Right atrium auricular region (tissue), 2 donors: ENCODE measurements around the gene LPP. TPM values are rescaled to one million over a fixed set of nuclear protein-coding genes. Genes with fewer than 3 reads are reported as not detected.

Source experiments
- DNase-seq: peaks from one replicate; pipeline ENCODE4 v3.0.0-alpha.2; 2019; ENCODE audit warnings: low spot score
- H3K27ac ChIP-seq, 2 donors: fragments of 200-600 bp; sonication (generic); 1 replicate in 1 of 2; 2 replicates in 1 of 2; pipeline ENCODE4 v1.5.1; 2016 to 2019
- H3K27me3 ChIP-seq, 2 donors: fragments of 200-600 bp; sonication (generic); one replicate each; pipeline versions ENCODE4 v1.5.1 to v1.6.0; 2017 to 2019
- H3K36me3 ChIP-seq: fragments of 200-600 bp; sonication (generic); one replicate; pipeline ENCODE4 v1.5.1; 2016
- H3K4me1 ChIP-seq, 2 donors: fragments of 200-600 bp; sonication (generic); one replicate each; pipeline versions ENCODE4 v1.5.1 to v1.6.0; 2017 to 2019
- H3K4me3 ChIP-seq, 2 donors: fragments of 200-600 bp; sonication (generic); 1 replicate in 1 of 2; 2 replicates in 1 of 2; pipeline ENCODE4 v1.5.1; 2017 to 2019; ENCODE audit warnings: mild to moderate bottlenecking in 1 of 2, moderate library complexity in 1 of 2
- H3K9me3 ChIP-seq, 2 donors: fragments of 200-600 bp; sonication (generic); one replicate each; pipeline ENCODE4 v1.5.1; 2019
- CTCF ChIP-seq, 2 donors: fragments of 200-600 bp; sonication (generic); IDR thresholded peaks; one replicate each; pipeline ENCODE4 v1.5.1; 2019; ENCODE audit warnings: antibody characterized with exemption in 2 of 2
- total RNA-seq, 2 donors: library from RNA; depleted of rRNA; stranded (reverse); fragments of >200 nt; gene quantifications; one replicate each; pipeline ENCODE4 v1.1.0, GENCODE V29; 2016

Gene LPP
- total RNA-seq, 2 donors from 2014 or later: 117 to 186 TPM

GRCh38 chr3:188488801-188489200 lies 334.8 kb downstream of the LPP start:
- no peak for TF ChIP-seq CTCF (IDR thresholded peaks at IDR 0.05)
- H3K4me3 ChIP-seq: no peak overlapping the region
- H3K4me1 ChIP-seq: peaks cover 0 to 10% of the 10 kb centered on the region in 2 donors
- no peak overlapping the region for H3K27ac ChIP-seq
- H3K27me3 ChIP-seq: no peaks in the 10 kb centered on the region
- H3K9me3 ChIP-seq: no peaks in the 10 kb centered on the region
- no peak for DNase-seq
- peaks cover 15% of the 10 kb centered on the region for H3K36me3 ChIP-seq

- H3K36me3 ChIP-seq: peaks cover 5% of the 10 kb centered on the region
- H3K4me1 ChIP-seq: peaks cover 0 to 10% of the 10 kb centered on the region in 2 donors
- no peak overlapping the region for H3K4me3 ChIP-seq
- no peak for TF ChIP-seq CTCF (IDR thresholded peaks at IDR 0.05)
- no peak for DNase-seq
- no peaks in the 10 kb centered on the region for H3K27me3 ChIP-seq
- H3K27ac ChIP-seq: no peak overlapping the region
- no peaks in the 10 kb centered on the region for H3K9me3 ChIP-seq
Observed at GRCh38 chr3:188489639-188490405, 335.9 kb downstream of the LPP start.

GRCh38 chr3:188490416-188490815 lies 336.5 kb downstream of the LPP start:
- DNase-seq: no peak
- no peak for TF ChIP-seq CTCF (IDR thresholded peaks at IDR 0.05)
- H3K4me1 ChIP-seq: peaks cover 0 to 10% of the 10 kb centered on the region in 2 donors
- H3K27me3 ChIP-seq: no peaks in the 10 kb centered on the region
- H3K9me3 ChIP-seq: no peaks in the 10 kb centered on the region
- H3K27ac ChIP-seq: no peak overlapping the region
- no peaks in the 10 kb centered on the region for H3K36me3 ChIP-seq
- no peak overlapping the region for H3K4me3 ChIP-seq

GRCh38 chr3:188491276-188491687 lies 337.3 kb downstream of the LPP start:
- no peak for DNase-seq
- Histone ChIP-seq H3K27ac (peak overlapping the region in 1 of 2 donors; percentile 19), H3K4me3 (no peak overlapping the region), H3K4me1 (peaks cover 0 to 10% of the 10 kb centered on the region in 2 donors), H3K36me3 (no peaks in the 10 kb centered on the region), H3K27me3 (no peaks in the 10 kb centered on the region), H3K9me3 (no peaks in the 10 kb centered on the region)
- TF ChIP-seq CTCF (IDR thresholded peaks at IDR 0.05): no peak

- H3K4me3 ChIP-seq: no peak overlapping the region
- H3K27ac ChIP-seq: no peak overlapping the region
- no peaks in the 10 kb centered on the region for H3K9me3 ChIP-seq
- no peak for DNase-seq
- TF ChIP-seq CTCF (IDR thresholded peaks at IDR 0.05): no peak
- no peaks in the 10 kb centered on the region for H3K27me3 ChIP-seq
- no peaks in the 10 kb centered on the region for H3K36me3 ChIP-seq
- H3K4me1 ChIP-seq: peaks cover 0 to 3% of the 10 kb centered on the region in 2 donors
Observed at GRCh38 chr3:188496390-188496789, 342.4 kb downstream of the LPP start.

- H3K27ac ChIP-seq: no peak overlapping the region
- no peaks in the 10 kb centered on the region for H3K9me3 ChIP-seq
- no peaks in the 10 kb centered on the region for H3K27me3 ChIP-seq
- no peaks in the 10 kb centered on the region for H3K36me3 ChIP-seq
- no peak overlapping the region for H3K4me3 ChIP-seq
- DNase-seq: no peak
- TF ChIP-seq CTCF (IDR thresholded peaks at IDR 0.05): no peak
- no peaks in the 10 kb centered on the region for H3K4me1 ChIP-seq
Observed at GRCh38 chr3:188497021-188497420, 343.1 kb downstream of the LPP start.
